SHP77 treated with DMSO at 0.1 percent for 48 hours (cell line): Measurements from ENCODE around the gene TMTC4.

Experiments
- DNase-seq: peaks from one replicate; lab custom pipeline; 2025; lab: John Stamatoyannopoulos, UW

Gene TMTC4

DNA sequence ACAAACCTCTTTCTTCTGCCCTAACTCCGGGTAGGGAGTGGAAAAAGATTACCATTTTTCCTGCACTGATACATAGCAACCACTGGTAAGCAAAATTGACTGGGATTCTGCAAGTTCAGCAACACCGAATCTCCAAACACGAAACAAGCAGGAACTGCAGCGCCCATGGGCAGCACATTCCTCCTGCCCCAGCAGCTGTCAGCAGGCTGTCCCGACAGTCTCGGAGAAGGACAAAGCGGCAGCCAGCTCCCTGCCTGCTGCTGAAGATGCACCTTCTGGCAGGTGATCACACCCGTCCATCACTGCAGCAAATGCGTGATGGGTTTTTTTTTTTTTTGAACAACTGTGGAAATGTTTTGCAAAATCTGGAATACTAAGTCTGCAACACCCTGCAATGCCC lies 6.7 kb downstream of the TMTC4 start:
- no peak for DNase-seq

DNA sequence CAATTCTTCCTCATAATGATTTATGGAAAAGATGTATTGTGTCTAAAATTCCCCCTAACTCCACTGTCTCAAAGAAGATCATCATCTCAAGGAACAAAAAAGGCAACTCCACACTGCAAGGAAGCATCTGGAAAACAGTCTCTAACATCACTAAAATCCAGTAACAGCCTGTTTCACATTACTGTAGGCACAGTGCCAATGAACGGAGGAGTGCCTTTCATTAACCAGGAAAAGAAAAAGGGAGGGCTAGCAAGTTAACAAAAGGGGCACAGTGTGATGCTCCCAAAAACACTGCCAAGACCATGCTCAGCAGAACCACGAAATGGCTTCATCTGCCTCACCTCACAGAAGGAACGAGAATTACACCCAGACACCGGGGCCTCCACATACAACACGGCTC lies 8.5 kb downstream of the TMTC4 start:
- DNase-seq: no peak

DNA sequence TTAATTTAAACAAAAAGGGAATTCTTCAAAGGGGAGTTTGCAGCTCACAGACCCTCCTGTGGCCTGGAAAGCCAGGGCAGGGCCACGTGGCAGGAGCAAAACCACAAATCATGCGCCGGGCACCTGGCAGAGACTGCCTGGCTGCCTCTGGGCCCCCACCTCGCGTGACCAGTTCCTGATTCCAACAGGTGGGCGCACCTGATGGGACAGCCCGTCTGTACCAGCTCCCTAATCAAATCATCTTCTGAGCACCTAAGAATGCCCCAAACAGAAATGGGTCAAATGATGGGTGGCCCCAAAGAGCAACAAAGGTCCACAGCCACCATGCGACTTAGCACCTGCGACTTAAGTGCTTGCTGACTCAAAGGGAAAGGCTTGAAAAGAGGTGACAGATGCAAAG lies 9.2 kb downstream of the TMTC4 start:
- no peak for DNase-seq

DNA sequence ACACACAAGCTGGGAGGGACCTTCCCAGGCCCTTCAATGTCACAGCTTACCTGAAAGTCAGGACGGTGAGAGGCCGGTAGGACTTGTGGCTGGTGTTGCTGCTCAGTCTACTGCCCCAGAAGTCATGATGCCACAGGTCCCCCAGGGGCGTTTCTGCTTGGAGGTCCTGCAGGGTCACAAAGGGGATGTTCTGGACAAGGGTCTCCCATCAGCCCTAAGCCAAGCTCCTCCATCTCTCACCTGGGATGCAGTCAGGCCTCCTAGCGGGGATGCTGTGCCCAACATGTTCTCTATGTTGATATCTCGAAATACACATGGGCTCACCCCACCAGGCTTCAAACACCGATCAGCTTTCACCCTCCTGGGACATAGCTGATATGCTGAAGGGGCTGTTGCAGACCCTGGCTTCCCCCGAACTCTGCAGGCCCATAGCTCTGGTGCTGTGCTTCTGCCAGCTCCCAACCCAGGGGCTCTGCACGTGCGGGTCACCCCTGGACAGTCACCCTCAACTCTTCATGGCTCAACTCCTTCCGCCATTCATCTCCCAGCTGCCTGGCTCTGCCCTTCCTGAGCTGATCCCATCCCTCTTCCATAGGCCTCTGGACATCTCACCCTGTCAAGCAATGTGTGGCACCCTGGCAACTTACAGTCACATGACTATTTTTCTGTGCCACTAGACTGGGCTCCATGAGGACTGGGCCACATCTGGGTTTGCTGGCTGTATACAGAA lies 10.3 kb downstream of the TMTC4 start:
- no peak for DNase-seq

DNA sequence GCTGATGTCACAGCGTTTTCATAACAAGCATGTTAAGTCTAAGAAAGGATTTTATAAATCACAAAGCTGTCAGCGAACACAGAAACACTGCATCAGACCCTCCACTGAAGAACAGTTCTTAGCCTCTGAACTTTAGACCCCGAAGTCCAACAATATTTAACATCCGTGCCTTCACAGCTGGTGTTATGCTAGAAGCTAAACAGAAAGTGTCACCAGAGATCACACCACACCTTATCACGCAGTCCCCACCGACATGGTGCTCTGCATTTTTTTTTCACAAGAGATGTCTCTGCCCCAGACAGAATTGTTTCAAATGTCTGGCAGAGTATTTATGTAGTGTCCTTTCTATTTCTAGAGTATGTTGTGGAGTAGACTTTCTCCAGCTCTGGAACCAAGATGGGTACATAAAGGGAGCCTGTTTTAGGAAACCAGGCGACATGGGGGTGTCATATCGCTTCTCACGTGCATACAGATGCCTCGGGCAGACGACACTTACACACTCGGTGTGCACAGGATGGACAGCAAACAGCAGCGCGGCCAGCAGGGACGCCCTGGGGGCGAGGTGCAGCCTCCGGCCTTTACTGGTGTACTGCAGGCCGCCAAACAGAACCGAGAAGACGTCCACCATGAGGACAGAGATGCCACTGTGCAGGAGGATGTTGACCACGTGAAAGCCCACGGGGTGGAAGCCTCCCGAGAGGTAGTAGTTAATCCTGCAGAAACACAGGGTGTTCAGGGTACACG lies 12.0 kb downstream of the TMTC4 start:
- no peak for DNase-seq

DNA sequence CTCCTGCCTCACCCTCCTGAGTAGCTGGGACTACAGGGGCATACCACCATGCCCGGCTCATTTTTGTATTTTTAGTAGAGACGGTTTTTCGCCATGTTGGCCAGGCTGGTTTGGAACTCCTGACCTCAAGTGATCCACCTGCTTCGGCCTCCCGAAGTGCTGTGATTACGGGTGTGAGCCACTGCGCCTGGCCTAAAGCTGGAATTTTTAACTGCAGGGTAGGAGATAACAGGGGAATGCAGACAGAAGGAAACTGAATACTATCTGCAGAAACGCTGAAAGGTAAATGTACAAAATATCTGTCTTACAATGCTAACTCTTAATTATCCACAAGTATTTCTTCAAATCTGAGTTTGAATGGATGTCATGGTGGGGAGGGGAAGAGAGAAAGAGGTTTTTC lies 13.8 kb downstream of the TMTC4 start:
- no peak for DNase-seq

DNA sequence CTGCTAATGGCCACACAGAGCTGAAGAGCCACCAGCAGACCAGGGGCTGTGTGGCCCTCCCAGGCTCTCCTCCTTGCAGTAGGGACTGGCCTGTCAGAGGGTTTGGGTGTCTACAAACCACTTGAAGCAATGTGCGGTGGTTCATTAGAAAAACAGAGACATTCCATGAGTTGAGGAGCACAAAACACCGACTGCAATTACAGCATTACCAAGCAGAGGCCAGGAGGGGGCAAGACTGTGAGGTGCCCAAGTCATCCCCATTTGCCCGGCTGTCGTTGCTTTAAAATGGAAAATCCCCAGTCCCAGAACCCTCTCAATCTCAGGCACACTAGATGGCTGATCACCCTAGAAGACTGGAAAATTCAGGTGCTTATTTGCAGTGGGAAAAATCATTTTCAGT lies 15.0 kb downstream of the TMTC4 start:
- no peak for DNase-seq

DNA sequence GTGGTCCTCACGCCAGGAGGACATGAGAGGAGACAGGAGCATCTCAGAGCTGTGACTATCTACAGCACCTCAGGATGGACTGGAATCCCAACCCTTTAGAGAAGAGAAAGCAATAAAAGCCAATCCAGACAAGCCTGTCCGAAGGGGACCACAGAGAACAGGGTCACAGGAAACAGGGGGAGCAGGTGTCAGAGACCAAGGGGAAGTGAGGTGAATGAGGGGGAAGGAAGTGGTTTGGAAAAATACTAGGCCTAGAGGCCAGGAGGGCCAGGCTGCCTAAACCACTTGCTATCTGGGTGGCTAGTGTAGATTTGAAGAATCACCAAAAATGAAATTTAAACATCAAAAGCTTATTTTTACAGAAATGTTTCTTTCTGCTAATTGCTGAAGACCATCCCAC lies 16.2 kb downstream of the TMTC4 start:
- DNase-seq: no peak

DNA sequence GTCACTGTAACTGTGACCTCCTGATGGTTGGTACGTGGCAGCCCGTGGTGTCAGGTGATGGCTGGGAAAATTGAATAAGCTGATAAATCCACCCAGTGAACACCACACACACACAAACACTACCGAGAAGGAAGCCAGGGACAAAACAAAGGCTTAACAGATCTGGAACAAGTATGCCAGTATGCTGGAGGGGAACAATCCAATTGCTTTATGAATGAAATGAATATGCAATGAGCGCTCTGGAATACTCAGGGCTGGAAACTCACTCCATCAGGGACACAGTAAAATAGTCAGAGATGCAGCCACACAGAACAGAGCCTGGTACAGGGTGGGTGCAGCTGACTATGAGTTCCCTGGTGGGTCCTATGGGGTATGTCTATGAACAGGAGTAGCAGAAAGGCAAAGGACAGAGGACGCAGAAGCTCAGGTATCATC lies 16.7 kb downstream of the TMTC4 start:
- DNase-seq: no peak

DNA sequence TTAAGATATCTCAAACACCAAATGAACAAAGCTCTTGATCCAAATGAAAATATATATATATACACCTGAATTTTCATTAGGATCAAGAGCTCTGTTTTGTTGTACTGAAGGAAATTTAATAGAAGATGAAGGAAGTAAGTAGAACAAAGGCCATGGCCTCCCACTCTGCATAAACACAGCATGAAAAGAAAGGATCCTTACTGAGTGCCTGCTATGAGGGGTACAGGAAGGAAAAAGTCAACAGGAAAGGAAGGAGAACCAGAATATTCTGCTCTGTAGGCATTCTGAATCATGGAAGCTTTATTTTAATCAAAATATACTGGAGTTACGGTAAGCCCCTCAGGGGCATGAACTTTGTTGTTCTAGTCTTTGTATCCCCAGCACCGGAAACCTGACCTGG lies 22.1 kb downstream of the TMTC4 start:
- no peak for DNase-seq

DNA sequence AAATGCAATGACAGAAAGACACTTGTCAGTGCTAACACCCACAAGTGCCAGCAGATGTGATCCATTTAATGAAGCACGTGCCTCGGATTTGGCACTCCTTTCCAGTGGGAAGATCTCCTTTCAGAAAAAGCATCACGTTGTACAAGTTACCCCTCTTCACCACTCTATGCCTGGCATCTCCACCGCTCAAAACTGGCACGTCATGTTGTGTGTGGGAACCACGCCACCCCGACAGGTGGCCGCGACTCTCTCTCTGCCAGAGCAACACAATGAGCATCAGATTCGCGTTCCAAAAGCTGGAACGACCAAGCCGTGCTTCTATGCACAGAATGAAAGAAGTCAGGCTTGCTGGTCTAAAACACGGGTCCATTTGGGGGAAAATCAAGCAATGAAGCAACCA lies 24.3 kb downstream of the TMTC4 start:
- DNase-seq: no peak

DNA sequence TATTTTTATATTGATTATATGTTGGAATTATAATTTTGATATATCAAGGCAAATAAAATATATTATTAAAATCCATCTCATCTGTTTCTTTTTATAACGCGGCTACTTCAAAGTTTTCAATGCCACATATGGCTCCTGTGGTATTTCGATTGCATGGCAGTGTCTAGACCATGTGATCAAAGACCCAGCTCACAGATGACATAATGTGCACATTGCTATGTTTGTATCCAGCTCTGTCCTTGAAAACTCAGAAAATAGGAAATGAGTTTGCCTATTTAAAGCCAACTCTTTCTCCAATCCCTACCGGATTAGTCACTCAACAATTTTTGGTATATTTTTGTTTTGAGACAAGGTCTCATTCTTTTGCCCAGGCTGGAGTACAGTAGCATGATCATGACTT lies 26.2 kb downstream of the TMTC4 start:
- DNase-seq: no peak

DNA sequence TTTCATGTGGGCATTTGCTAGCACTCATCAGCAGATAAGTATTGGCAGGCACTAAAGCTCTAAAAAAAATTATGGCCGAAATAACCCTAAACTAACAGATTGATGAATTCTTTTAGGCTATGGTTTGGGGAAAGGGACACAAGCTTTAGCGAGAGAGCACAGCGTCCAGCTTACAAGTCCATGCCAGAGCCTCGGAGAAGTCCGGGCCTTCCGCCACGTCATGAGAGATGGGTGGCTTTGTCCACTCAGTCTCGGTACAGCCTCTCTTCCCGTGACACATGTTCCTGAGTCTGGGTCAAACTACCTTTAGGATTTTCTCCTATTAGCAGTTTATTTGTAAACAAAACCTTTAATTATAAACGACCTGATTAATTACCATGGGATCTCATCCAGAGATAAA lies 27.7 kb downstream of the TMTC4 start:
- DNase-seq: no peak

DNA sequence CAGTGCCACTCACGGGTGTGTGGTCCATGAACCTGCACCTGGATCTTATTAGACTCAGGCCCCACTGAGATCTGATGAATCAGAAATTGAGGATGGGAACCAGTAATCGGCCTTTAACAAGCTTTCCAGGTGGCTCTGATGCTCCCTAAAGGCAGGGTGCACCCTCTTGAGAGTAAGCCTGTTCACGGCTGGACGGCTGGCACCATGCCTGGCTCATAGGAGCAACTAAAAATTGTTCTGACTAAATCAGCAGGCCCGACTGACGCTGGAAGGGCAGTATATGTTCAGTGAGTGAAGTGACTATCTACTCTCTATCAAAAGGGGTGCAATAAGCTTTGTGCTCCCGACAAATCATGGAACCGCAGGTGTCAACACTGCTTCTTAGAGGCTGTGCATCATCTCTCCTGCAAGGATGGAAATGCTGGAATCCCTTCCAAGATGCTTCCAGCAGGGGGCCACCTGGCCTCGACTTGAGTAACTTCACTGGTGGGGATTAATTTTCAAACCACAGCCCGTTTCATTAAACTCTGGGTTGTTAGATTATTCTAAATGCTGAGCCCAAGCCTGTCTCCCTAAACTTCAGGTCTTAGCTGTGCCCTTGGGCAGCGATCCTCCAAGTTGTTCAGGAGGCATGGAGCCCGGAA lies 28.4 kb downstream of the TMTC4 start:
- no peak for DNase-seq

DNA sequence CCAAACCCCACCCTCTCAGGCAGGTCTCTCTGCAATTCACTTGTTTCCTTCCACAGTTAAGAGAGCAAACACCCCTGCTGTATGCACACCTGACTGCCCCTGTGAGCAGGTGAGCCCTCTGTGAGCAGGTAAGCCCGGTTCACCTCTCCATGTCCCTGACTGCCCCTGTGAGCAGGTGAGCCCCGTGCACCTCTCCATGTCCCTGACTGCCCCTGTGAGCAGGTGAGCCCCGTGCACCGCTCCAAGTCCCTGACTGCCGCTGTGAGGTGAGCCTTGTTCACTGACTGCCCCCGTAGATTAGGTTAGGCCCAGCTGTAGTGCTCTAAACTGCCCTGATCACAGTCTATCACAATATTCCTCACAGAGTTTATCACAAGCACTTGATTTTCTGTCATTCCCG lies 29.2 kb downstream of the TMTC4 start:
- DNase-seq: no peak

DNA sequence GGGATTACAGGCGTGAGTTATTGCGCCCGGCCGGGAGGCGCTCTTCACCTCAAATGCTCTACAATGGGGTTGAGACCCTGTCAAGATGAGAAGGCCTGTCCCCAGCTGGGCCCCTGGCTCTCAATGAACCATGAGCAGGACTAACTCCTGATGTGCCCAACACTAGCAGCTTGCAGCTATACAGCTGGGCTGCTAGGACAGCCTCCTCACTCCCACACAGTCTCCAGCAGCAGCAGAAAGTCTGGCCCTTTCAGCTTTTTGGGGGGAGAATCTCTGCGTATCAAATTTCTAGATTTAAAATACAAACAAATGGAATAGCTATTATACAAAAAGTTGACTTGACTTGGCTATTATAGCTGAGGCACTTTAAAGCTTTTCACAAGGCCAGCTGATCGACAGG lies 30.2 kb downstream of the TMTC4 start:
- no peak for DNase-seq

DNA sequence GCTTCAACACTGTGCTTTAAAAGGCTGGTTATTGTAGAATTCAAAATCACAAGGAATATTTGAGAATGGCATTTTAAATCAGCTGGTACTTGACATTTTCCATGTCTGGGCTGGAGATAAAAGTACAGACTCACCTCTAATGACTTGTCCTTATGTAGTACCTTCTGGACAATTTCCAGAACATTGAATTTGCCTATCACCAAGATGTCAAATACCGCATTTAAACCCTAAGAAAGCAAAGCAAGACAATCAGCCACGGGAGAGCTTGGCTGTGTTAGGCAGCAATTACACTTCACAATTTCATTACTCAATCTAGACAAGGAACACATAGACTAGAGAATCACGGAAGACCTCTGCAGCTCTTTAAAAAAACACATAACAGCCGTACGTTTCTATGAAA lies 36.8 kb downstream of the TMTC4 start:
- DNase-seq: no peak

DNA sequence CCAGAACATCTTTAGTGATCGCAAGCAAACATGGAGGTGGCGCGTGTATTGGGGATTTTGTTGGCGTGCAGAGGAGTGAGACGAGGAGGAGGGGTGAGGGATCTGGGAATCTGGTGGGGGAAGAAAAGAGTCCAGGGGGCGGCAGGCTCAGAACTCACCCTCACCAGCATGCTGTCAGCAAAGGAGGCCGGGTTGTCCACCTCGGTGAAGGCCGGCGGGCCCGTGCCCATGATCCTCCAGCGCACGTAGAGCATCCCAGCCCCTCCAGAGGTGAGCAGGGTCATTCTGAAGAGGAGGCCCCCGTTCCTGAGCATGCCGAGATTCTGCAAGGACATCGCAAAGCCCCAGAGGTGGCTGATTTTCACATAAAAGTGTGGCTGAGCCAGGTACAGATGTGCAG lies 37.2 kb downstream of the TMTC4 start:
- no peak for DNase-seq

DNA sequence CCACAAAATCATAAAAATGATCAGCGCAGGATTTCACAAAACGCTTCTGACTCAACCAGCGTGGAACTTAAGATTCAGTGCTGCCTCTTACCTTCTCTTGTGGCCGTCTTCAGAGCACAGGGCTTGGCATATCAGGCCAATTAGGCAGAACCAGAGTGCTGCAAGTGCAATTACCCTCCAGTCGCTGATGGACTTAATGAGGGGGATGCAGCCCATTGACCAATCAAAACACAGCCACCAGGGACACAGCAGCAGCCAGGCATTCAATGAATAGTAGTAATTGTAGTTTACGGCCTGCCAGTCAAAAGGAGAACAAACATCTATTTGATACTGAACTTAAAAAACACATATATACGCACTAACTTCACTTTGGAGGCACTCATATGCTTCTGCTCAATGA lies 38.2 kb downstream of the TMTC4 start:
- no peak for DNase-seq

DNA sequence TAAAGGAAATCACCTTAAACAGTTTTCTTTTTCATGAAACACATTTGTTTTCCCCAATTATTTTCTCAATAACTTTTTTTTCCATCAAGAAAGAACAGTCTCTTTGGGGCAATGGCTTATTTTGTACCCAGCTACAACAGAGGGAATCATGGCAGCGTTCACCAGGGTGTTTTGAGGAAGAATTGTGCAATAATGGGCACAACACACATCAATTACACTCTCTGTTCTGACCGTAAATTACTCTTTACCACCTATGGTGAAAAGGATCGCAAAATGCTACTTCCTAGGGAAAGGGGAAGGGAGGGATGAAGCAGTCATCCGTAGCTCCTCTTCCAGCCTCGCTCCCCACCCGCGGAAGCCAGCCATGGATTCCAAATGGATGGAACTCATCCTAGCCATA lies 38.6 kb downstream of the TMTC4 start:
- DNase-seq: no peak

DNA sequence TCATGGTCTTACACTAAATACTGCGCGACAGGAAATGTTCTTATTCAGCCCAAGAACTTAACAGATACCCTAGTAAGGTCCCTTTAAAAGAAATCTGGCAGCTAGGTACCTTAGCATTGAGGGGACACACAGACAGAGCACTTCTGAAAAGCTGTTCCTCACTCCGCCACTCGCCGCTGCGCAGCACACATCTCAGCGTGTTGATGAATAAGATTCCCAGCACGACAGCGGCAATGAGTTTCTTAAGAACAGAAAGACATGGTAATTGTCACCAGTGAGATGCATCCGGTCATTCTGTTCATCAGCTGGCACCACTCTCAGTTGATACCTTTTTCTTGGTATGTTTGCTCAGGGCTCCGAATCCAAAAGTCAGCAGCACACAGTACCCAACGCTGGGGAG lies 39.9 kb downstream of the TMTC4 start:
- no peak for DNase-seq

DNA sequence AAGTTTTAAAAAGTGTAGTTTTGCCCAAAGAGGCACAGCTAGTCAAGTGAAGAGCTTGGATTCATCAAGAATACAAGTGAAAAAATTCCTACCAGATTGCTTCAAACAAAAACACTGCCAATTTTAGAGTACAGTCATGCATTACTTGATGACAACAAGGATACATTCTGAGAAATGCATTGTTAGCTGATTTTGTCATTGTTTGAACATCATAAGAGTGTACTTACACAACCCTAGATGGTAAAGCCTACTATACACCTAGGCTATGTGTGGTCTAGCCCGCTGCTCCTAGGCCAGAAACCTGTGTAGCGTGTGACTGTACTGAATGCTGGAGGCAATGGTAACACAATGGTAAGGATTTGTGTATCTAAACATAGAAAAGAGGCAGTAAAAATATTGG lies 41.1 kb downstream of the TMTC4 start:
- DNase-seq: no peak

DNA sequence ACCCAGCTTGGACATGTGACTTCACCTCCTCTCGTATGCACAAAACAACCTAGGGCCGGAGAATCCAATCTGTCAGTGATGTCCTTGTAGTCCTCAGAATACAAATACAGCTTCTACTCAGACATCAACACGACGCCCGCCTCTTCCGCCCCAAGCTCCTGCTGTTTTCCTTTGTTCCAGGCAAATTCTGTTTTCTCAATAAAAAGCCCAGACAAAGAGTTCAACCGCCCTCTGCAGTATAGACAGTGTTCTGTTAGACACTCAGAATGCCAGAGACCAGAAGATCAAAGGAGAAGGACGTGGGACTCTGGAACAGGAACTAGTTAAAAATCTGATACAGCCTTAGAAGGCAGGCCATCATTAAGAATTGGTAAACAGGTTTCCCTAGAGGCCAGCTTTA lies 44.0 kb downstream of the TMTC4 start:
- no peak for DNase-seq
